GM19324 (cell line): ENCODE data around the gene KCNC4.

Experiments used
- ATAC-seq: cut with Tn5 transposase; IDR thresholded peaks from one replicate; pipeline ENCODE4 v1.9.1; 2021; ENCODE audit warnings: mild to moderate bottlenecking, moderate library complexity; ENCODE audit not compliant: unreplicated experiment, low FRiP score

Gene KCNC4

DNA sequence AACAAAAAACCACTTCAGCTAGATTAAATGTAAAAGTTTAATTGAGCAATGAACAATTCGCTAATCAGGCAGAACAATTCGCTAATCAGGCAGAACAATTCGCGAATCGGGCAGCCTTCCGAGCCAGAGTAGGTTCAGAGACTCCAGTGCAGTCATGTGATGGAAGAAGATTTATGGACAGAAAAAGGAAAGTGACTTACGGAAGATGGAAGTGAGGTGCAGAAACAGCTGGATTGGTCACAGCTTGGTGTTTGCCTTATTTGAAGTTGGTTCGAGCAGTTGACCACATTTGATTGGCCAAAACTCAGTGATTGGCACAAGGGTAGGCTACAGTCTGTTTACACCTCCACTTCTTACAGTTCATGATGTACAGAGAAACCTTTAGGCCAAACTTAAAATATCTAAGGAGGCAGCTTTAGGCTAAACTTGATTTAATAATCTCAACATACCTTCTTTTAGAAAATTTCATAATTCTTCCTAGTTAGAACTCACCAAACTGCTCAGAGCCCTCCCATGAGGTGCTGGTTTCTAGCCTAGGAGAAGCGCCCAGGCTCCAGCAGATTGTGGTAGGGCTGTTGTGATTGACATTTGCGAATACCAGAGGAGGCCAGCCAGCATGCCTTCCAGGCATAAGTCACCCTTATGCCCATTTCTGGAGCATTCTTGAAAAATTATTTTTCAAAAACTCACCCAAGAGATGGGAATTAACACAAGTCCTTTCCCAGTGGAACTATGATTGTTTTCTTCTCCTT lies 22.8 kb upstream of the KCNC4 start:
- ATAC-seq: no peak

DNA sequence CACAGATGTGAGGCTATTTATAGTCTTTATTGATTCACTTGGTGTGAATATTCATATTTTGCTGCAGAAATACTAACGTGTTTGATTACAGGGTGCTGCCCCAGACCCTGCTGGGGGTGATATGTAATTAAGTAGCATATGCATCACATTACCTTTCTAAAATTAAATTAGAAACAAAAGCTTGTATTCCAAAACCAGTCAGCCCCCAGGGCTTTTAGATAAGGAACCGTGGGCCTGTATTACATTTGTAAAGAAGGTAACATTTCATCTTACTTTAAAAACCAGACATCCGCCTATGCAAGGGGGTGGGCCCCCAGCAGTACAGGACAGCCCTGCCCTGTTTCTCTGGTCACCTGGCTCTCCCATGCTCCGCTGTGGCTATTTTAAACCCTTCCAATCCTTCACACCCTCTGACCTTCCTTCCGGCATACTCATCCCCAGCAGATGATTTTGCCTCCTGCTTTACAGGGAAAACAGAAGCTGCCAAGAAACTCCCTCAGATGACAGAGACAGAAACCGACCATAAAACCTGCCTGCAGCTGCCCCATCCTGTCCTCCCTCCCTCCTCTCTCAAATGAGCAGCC lies 22.0 kb upstream of the KCNC4 start:
- no peak for ATAC-seq

DNA sequence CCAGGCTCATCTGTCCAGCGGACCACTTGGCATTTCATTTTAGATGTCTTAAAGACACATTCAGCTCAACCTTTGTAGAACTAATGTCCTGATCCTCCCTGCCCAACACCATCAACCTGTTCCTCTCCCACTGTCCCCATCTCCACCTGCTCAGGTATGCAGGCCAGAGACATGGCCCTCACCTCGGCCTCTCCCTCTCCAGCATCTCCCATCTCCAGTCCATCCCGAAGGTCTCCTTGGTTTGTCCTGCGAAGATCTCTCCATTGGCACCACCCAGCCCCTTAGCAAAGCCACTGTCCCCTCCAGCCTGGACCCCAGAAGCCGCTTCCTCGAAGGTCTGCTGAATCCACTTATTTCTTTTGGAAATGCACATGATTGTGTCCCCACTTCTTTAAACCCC lies 20.9 kb upstream of the KCNC4 start:
- ATAC-seq: no peak

DNA sequence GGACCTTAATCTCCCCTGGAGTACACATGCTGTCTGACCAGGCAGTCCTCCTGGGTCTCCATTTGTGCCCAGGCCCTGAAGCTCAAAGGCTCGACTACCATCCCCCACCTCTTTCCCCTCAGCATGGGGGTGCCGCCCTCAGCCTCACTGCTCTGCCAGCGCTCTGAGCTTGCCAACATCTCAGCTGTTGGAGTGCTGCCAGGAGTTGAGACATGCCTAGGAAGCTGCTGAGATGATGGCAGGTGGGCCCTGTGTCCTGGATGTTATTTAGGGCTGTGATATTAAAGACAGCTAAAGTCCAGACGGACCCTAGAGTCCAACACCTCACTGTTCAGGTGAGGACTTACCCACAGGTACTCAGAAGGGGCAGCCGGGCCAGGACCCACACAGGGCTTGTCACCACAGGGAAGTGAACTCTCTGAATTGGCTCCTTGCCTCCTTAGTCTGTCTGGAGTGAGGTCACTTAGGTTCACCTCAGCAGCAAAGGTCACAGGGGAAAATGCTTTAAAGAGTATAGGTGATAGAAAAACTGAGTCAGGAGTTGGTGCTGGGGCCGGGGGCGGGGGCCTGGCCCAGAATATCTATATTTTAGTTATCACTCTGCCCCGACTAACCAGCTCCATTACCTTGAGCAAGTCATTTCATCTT lies 19.7 kb upstream of the KCNC4 start:
- ATAC-seq: no peak

DNA sequence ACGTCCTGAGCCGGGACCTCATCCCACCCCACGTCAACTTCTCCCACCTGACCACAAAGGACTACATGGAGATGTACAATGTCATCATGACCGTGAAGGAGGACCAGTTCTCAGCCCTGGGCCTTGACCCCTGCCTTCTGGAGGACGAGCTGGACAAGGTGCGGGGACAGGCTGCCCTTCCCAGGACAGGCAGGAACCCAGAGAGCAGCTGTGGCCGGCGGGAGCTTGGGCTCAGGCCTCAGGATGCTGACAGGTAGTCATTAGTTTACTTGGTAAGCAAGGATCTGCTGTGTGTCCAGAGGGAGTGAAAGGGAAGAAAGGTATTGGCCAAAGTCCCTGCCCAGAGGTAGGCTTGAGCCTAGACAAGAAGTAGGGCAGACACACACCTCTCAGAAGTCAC lies 17.6 kb upstream of the KCNC4 start:
- ATAC-seq: no peak

DNA sequence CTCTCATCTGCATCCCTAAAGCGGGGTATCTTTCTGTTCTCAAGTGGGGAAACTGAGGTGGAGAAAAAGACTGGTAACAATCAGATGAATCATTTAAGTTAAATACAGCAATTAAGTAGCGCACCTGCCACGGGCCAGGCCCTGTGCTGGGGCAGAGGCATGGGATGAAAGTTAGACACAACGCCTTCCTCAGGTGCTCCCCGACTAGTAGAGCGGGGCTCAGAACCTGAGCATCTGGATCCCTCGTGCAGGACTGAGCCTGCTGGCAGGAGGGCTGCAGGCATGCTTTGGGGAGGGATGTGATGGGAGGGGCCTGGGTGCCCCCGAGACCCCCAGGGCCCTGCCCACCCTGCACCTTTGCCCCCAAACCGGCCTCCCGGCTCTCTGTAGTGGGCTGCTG lies 14.9 kb upstream of the KCNC4 start:
- ATAC-seq: no peak

DNA sequence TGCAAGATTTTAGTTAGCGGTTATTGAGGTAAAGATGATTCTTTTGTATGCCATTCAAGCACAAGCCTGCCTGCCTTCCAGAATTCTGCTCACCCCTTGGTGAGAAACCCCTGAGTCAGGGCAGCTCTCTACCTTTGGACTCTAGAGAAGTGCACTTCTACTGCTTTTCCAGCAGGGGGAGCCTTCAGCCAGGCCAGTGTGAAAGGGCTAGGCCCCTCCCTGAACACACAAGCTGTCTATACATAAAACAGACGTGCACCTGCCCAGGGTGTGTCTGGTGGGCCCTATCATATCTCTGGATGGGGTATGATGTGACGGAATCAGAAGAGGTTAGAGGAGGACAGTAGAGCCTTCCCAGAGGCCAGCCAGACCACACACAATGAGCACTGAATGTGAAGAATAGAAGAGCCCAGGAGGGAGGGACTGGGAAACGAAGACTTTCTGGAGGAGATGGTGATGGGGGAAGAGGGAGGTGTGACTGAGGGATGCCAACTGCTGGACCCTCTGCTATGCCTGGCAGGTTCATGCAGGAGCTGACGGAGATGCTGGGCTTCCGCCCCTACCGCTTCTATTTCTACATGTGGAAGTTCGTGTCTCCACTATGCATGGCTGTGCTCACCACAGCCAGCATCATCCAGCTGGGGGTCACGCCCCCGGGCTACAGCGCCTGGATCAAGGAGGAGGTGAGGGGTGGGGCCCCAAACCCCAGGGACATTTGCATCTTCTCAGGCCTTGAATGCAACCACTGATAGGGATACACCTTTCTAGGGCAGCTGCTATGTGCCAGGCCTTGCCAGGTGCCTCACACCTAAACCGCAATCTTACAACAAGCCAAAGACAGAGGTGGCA lies 13.0 kb upstream of the KCNC4 start:
- ATAC-seq: no peak

DNA sequence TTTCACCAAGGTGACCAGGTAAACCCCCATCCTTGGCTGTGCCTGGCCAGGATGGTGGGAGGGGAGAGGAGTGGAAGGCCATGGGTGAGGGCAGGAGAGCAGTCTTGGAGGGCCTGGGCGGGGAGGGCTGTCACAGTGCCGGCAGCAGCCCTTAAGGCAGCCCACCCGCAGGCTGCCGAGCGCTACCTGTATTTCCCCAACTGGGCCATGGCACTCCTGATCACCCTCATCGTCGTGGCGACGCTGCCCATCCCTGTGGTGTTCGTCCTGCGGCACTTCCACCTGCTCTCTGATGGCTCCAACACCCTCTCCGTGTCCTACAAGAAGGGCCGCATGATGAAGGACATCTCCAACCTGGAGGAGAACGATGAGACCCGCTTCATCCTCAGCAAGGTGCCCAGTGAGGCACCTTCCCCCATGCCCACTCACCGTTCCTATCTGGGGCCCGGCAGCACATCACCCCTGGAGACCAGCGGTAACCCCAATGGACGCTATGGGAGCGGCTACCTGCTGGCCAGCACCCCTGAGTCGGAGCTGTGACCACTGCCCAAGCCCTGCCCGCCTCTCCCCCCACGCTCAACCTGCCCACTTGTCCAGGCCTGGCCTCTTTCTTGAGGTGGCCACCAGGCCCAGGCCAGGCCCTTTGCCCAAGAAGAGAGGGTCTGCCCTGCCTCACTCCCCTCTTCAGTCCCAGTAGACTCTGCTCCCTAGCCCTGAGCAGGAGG lies 12.0 kb upstream of the KCNC4 start:
- ATAC-seq: no peak

DNA sequence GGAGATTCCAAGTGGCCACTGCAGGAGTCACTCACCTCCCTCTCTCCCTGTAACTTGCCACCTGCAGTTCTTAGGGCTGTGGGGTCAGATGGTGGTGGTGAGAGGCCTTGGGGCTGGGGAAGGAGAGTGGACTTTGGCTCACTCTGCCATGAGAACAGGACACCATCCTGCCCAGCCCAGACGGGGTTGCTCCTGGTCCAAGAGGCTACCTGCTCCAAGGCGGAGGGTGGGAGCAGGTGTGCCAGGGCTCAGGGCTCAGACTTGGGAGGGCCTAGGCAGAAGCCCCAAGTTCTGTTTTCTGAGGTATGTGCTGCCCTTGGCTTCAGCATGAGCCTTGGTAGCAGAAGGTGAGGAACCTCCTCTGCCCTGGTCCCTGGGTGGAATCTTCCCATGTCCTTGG lies 11.4 kb upstream of the KCNC4 start:
- no peak for ATAC-seq

DNA sequence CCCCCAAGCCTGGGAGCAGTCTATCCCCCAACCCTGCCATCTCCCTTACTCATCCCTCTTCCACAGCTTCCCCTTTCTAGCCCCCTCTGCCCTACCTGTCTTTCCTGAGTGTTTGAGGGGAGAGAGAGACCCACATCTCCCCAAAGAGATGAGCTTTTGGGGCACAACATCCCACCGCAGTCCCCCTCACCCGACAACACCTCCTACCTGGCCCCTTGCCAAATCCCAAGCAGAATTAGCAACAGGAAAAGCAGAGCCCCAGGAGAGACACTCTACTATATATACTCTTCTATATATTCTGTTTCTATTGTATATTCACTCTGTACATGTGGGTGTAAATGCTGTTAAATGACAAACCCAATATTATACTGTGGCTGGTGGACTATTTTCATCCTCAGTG lies 9.9 kb upstream of the KCNC4 start:
- ATAC-seq: no peak

DNA sequence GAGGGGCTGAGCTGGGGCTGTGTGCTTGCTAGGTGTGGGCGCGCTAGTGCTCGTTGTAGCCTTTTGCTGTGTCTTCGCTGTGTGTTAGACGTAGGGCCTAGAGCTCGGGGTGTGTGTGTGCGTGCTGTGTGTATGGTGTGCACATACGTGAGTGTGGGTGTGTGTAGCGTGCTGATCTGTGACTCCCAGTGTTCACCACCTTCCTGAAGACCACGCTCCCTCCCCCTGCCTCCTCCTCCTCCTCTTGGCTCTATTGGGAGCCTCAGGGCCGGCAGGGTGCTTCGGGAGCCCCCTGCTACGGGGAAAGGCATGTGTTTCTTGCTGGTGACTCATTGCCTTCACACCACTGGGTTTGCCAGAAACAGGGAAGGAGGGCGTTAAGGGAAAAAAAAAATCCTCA lies 9.4 kb upstream of the KCNC4 start:
- no peak for ATAC-seq

DNA sequence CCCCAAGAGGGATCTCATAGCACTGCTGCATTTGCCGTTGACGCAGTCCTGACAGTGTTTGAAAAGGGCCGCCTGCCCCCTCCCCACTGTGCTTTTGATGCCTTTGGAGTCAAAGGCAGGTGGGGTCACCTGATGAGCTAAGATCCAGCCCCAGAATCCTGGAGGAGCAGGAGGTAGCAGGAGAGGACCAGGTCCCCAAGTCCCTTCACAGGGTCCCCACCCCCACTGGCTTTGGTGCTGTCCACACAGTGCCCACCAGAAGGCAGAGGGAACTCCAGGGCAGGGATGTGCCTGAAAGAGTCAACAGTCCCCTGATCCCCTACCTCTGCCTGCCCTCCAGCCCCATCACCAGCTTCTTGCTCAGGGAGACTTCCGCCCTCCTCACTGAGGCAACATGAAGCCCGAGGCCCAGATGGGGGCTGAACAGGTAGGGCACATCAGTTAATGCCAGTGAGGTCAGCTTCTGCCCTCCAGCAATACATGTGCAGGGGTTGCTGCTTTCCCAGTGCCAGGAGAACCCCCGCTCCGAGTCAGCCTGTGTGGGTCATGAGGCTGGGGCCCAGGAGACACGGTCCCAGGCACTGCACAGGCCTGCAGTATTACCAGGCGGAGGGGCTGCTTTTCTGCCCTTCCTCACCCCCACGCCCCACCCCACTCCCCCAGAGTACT lies 8.8 kb upstream of the KCNC4 start:
- ATAC-seq: no peak

DNA sequence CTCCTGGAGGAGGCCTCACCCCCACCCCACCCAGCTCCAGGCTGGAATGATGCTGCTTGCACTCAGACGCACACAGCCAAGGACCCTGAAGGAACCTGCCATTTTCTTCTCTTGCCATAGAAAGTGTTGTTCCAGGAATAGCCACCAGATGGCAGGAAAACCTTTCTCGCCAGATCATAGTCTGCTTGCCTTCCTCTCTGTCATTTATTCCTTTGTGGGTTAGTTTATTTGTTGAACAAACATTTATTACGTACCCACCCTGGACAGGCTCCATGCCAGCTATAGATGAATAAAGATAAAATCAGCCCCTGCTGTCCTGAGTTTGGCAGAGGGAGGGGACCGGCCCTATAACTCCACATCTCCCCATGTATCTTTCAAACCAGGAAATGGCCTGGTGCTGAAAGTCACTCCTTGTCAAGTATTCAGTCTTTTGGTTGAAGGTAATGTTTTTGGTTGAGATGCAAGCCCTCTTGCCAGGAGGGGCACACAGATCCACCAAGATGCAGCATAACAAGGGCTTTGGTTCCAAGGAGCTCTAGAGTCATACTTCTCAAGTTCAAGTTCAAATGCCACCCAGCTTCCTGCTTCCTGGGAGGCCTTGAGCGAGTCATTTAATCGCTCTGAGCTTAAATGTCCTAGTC lies 7.0 kb upstream of the KCNC4 start:
- no peak for ATAC-seq

DNA sequence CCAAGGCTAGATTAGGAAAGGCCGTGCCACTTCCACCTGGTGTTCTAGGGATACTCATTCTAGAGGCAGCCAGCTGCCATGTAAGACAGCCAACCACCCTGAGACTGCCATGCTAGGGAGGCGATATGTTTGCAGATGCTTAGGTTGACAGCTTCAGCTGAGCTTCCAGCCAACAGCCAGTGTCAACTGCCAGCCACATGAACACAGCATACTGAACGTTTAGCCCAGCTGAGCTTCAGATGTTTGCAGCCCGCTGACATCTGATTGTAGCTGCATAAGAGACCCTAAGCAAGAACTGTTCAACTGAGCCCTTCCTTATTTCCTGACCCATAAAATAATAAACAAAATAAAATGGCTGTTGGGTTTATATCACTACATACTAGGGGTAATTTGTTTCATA lies 5.0 kb upstream of the KCNC4 start:
- ATAC-seq: no peak

DNA sequence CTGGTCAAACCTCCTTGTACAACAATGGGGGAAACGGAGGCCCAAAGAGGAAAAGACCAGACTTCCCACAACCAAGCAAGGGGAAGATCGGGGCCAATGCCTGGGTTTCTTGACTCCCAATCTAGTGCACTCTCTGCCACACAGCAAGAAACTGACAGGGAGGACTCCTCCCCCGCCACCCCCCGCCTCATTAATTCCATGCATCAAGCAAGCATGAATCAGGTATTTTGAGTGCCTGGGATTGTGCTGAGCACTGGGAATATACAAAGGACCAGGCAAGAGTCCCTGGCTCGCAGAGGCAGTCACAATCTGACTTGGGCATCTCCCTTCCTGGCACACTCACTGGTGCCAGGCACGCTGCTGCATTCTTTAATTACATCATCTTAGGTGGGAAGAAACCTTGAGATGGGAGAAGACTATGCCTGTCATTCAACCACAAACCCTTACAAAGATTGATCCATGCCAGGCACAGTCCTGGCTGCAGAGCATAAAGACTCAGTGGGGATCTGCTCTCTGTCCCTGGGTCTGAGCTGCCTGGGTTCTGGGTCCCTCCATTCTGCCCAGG lies 4.4 kb upstream of the KCNC4 start:
- ATAC-seq: no peak

DNA sequence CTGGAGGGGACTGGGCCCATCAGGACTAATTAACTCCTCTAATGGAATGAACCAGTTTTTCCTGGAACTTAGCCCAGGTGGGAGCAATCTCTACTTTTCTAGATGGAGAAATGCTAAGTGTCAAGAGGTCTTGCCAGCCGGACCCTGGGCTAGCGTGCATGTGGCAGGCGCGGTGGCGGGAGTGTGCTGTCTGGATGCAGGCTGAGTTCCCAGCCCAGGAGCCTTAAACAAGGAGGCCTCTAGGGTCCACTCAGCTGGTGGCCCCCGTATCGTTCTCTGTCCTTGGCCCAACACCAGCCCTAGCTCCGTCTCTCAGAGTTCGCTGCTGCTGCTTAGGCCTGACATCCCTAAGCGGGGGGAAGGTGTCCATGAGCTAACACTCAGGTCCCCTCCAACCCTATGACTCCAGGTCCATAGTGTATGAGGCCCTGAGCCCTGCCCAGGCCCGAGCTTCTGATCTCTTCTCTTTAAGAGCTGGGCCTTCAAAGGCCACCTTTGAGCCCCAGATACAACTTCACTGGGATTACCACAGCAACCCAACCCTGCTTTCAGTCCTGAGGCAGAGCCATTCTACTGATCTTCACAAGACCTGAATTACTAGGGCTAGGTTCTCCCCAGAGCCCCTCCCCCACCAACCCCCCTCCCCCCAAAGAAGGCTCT lies 3.7 kb upstream of the KCNC4 start:
- no peak for ATAC-seq

DNA sequence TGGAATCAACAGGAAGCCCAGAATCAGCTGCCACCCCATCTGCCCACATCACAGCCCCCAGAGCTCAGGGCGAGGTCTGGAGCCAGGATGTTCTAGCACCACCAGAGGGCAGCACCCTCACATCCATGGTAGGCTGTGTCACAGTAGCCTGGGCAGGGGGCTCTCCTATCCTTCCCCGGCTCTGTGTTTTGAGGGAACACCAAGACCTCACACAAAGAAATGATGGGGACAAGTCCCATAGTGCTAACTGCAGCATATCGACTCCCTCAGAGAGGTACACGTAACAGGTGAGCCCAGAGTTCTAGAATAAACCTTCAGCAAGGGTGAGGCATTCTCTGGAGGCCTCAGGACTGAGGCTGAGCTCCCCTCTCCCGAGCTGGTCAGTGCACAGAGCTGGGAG lies 2.3 kb upstream of the KCNC4 start:
- ATAC-seq: no peak

DNA sequence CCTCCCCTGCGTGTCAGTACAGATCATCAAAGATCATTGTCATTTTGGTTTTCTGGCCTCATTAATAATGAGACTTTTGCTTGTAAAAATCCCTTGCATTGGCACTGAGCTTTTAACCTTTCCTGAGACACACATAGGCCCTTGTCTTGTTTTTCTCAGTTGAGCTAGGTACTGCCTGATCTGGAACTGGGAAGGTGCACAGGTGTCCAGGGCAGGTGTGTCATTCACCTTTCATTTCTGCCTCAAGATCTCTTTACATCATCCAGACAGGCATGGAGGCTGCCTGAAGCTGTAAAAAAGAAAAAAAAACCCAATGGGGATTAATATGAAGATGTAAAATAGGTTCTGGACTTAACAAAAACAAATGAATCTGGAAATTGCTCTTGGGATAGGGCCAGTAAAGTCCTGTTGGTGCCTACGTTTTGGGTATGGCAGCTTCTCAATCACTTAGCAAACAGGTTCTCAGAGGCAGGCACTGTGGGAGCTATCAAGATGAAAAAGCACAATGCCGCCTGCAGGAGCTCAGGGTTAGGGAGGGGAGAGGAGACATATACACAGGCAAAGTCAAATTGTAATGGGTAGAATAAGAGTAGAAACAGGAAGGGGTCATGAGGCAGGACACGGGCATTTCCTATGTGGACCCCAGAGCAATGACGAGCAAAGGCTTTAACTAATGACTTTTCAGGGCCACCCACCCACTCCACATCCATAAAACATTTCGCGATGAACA lies 1.0 kb upstream of the KCNC4 start:
- ATAC-seq: no peak
